GM12875 (cell line): Measurements from ENCODE around the gene KMT2A.
"Not testable (repeated sequence)": the region's sequence is repeated elsewhere in the genome, so short reads cannot be mapped to it uniquely, and the experiment has no call there.

Experiments used
- H3K4me3 ChIP-seq: one replicate; pipeline ENCODE4 v1.5.1; 2011; ENCODE audit warnings: low read depth, low read length, control low read depth
- CTCF ChIP-seq: IDR thresholded peaks from 2 replicates; pipeline ENCODE4 v1.5.1; 2011; ENCODE audit warnings: low read depth, mild to moderate bottlenecking, control low read depth, inconsistent platforms, low read length, moderate library complexity, borderline replicate concordance; ENCODE audit not compliant: insufficient read depth

Gene KMT2A

GRCh38 chr11:118406599-118407166 lies 29.6 kb upstream of the KMT2A start:
- no peak overlapping the region for H3K4me3 ChIP-seq
- no peak for TF ChIP-seq CTCF

GRCh38 chr11:118410055-118410745 lies 26.1 kb upstream of the KMT2A start:
- no peak overlapping the region for H3K4me3 ChIP-seq
- no peak for TF ChIP-seq CTCF

- no peak overlapping the region for H3K4me3 ChIP-seq
- no peak for TF ChIP-seq CTCF
Measured at GRCh38 chr11:118411530-118411929, 24.8 kb upstream of the KMT2A start.

- no peak overlapping the region for H3K4me3 ChIP-seq
- TF ChIP-seq CTCF: no peak
Measured at GRCh38 chr11:118412921-118413320, 23.4 kb upstream of the KMT2A start.

- no peak for TF ChIP-seq CTCF
- no peak overlapping the region for H3K4me3 ChIP-seq
Measured at GRCh38 chr11:118415062-118415738, 21.1 kb upstream of the KMT2A start.

GRCh38 chr11:118415739-118416068 lies 20.6 kb upstream of the KMT2A start:
- no peak for TF ChIP-seq CTCF
- H3K4me3 ChIP-seq: no peak overlapping the region

GRCh38 chr11:118416900-118417299 lies 19.4 kb upstream of the KMT2A start:
- not testable (repeated sequence) for H3K4me3 ChIP-seq

GRCh38 chr11:118417801-118418200 lies 18.5 kb upstream of the KMT2A start:
- no peak for TF ChIP-seq CTCF
- no peak overlapping the region for H3K4me3 ChIP-seq
